Thyroid gland (tissue), 4 donors: Measurements from ENCODE around the gene LRRC8E. TPM values are rescaled to one million over a fixed set of nuclear protein-coding genes. Genes with fewer than 3 reads are reported as not detected.

Experiments used
- DNase-seq, 2 donors: peaks; one replicate each; pipeline ENCODE4 v3.0.0-alpha.2; 2019
- H3K27ac ChIP-seq, 3 donors: fragments of 200-600 bp; sonication (generic); 1 replicate in 2 of 3; 2 replicates in 1 of 3; pipeline ENCODE4 v1.5.1; 2016 to 2019; ENCODE audit warnings: mild to moderate bottlenecking in 1 of 3, moderate library complexity in 1 of 3
- H3K27me3 ChIP-seq: fragments of 200-600 bp; sonication (generic); one replicate; pipeline ENCODE4 v1.5.1; 2019
- H3K36me3 ChIP-seq, 2 donors: fragments of 200-600 bp; sonication (generic); one replicate each; pipeline ENCODE4 v1.5.1; 2016 to 2019
- H3K4me1 ChIP-seq, 2 donors: fragments of 200-600 bp; sonication (generic); one replicate each; pipeline ENCODE4 v1.5.1; 2017 to 2019
- H3K4me3 ChIP-seq, 3 donors: fragments of 200-600 bp; sonication (generic); replicated peaks in 1 of 3; 1 replicate in 2 of 3; 2 replicates in 1 of 3; pipeline ENCODE4 v1.5.1; 2016; ENCODE audit warnings: mild to moderate bottlenecking in 1 of 3
- H3K9me3 ChIP-seq: fragments of 200-600 bp; sonication (generic); one replicate; pipeline ENCODE4 v1.5.1; 2017
- CTCF ChIP-seq, 6 experiments: fragments of 200-600 bp in 3 of 6; fragments of 450-650 bp in 3 of 6; sonication (generic) in 3 of 6; IDR thresholded peaks; one replicate each; pipeline ENCODE4 v1.5.1; 2016 to 2019; ENCODE audit warnings: antibody characterized with exemption in 6 of 6, mild to moderate bottlenecking in 2 of 6, inconsistent platforms in 1 of 6, moderate library complexity in 1 of 6
- POLR2A ChIP-seq, 2 donors: fragments of 450-650 bp; IDR thresholded peaks; one replicate each; pipeline ENCODE4 v1.6.1; 2017; ENCODE audit warnings: antibody characterized with exemption in 2 of 2, mild to moderate bottlenecking in 2 of 2, moderate library complexity in 1 of 2
- WGBS, 2 donors: methylation state at CpG; one replicate each; pipeline ENCODE4 v1.1.5; 2017; 5-methylcytosine and 5-hydroxymethylcytosine counted together
- intact Hi-C: fragments of 100-400 bp; cut with DNase I; formaldehyde crosslinking; loops from one replicate; pipeline ENCODE4 v1.15.1; 2023
- total RNA-seq, 4 donors: library from RNA; depleted of rRNA; stranded (reverse); fragments of >200 nt; gene quantifications; one replicate each; pipeline ENCODE4 v1.2.3, GENCODE V29; 2016

LRRC8E gene
- total RNA-seq, 4 donors from 2014 or later = 1.4 to 3.3 (median 2.3) TPM

GRCh38 chr19:7842661-7843294 lies 45.5 kb upstream of the LRRC8E start:
- no peaks in the 10 kb centered on the region for H3K36me3 ChIP-seq
- intact Hi-C loops = no loop called here
- DNase-seq = no peak
- no peaks in the 10 kb centered on the region for H3K4me1 ChIP-seq
- H3K27ac ChIP-seq = no peak overlapping the region
- no peaks in the 10 kb centered on the region for H3K9me3 ChIP-seq
- no peaks in the 10 kb centered on the region for H3K27me3 ChIP-seq
- 94 to 96% methylated on average over 12 of the region's 12 CpGs for WGBS, 2 donors
- no peak for TF ChIP-seq POLR2A (IDR thresholded peaks at IDR 0.05)
- no peak for TF ChIP-seq CTCF (IDR thresholded peaks at IDR 0.05)
- no peak overlapping the region for H3K4me3 ChIP-seq

- Histone ChIP-seq H3K4me3 (no peak overlapping the region), H3K27ac (no peak overlapping the region), H3K36me3 (no peaks in the 10 kb centered on the region), H3K27me3 (no peaks in the 10 kb centered on the region), H3K4me1 (no peaks in the 10 kb centered on the region), H3K9me3 (no peaks in the 10 kb centered on the region)
- WGBS, 2 donors = 90% methylated on average over 6 of the region's 6 CpGs
- intact Hi-C loops = no loop called here
- TF ChIP-seq POLR2A (IDR thresholded peaks at IDR 0.05) (no peak), CTCF (IDR thresholded peaks at IDR 0.05) (no peak)
- no peak for DNase-seq
Measured at GRCh38 chr19:7843521-7843920, 44.8 kb upstream of the LRRC8E start.

- H3K36me3 ChIP-seq = no peaks in the 10 kb centered on the region
- no peak for DNase-seq
- TF ChIP-seq POLR2A (IDR thresholded peaks at IDR 0.05) = no peak
- no peak for TF ChIP-seq CTCF (IDR thresholded peaks at IDR 0.05)
- no peak overlapping the region for H3K4me3 ChIP-seq
- no peaks in the 10 kb centered on the region for H3K4me1 ChIP-seq
- no peaks in the 10 kb centered on the region for H3K9me3 ChIP-seq
- H3K27ac ChIP-seq = no peak overlapping the region
- intact Hi-C loops = no loop called here
- 92 to 96% methylated on average over 4 to 5 of the region's 5 CpGs for WGBS, 2 donors
- H3K27me3 ChIP-seq = no peaks in the 10 kb centered on the region
Measured at GRCh38 chr19:7844405-7844804, 43.9 kb upstream of the LRRC8E start.

- Histone ChIP-seq H3K4me1 (no peaks in the 10 kb centered on the region), H3K9me3 (no peaks in the 10 kb centered on the region), H3K36me3 (no peaks in the 10 kb centered on the region), H3K4me3 (no peak overlapping the region), H3K27ac (no peak overlapping the region), H3K27me3 (no peaks in the 10 kb centered on the region)
- DNase-seq = no peak
- no peak for TF ChIP-seq POLR2A (IDR thresholded peaks at IDR 0.05)
- no peak for TF ChIP-seq CTCF (IDR thresholded peaks at IDR 0.05)
- 74 to 87% methylated on average over 4 to 8 of the region's 10 CpGs for WGBS, 2 donors
- intact Hi-C loops = no loop called here
Measured at GRCh38 chr19:7844951-7845350, 43.4 kb upstream of the LRRC8E start.

- Histone ChIP-seq H3K9me3 (no peaks in the 10 kb centered on the region), H3K27ac (no peak overlapping the region), H3K4me1 (no peaks in the 10 kb centered on the region), H3K36me3 (no peaks in the 10 kb centered on the region), H3K4me3 (no peak overlapping the region), H3K27me3 (no peaks in the 10 kb centered on the region)
- DNase-seq = no peak
- TF ChIP-seq CTCF (IDR thresholded peaks at IDR 0.05) (no peak), POLR2A (IDR thresholded peaks at IDR 0.05) (no peak)
- intact Hi-C loops = no loop called here
- 92 to 97% methylated on average over 7 to 20 of the region's 20 CpGs for WGBS, 2 donors
Measured at GRCh38 chr19:7845390-7846154, 42.7 kb upstream of the LRRC8E start.
